ENCODE results near the gene MVK.

MVK gene

GRCh38 chr12:109547286-109547685 is 26.3 kb upstream of the MVK start:
- no peak for DNase-seq

GRCh38 chr12:109548258-109548657 is 25.3 kb upstream of the MVK start:
- no peak for DNase-seq

- DNase-seq = no peak
Observed at GRCh38 chr12:109549613-109550270, 23.9 kb upstream of the MVK start.

GRCh38 chr12:109550281-109550680 is 23.3 kb upstream of the MVK start:
- no peak for DNase-seq

- DNase-seq = no peak
Observed at GRCh38 chr12:109551108-109551507, 22.5 kb upstream of the MVK start.

- no peak for DNase-seq
Observed at GRCh38 chr12:109552971-109553370, 20.6 kb upstream of the MVK start.

- no peak for DNase-seq
Observed at GRCh38 chr12:109553483-109553882, 20.1 kb upstream of the MVK start.

- DNase-seq = no peak
Observed at GRCh38 chr12:109553906-109554500, 19.6 kb upstream of the MVK start.

- no peak for DNase-seq
Observed at GRCh38 chr12:109554761-109555160, 18.8 kb upstream of the MVK start.

GRCh38 chr12:109555431-109556315 is 17.9 kb upstream of the MVK start:
- DNase-seq = no peak

GRCh38 chr12:109557200-109557599 is 16.4 kb upstream of the MVK start:
- no peak for DNase-seq

- no peak for DNase-seq
Observed at GRCh38 chr12:109557805-109558204, 15.8 kb upstream of the MVK start.

GRCh38 chr12:109558374-109559199 is 15.0 kb upstream of the MVK start:
- DNase-seq = no peak

GRCh38 chr12:109559200-109559505 is 14.4 kb upstream of the MVK start:
- DNase-seq = no peak

GRCh38 chr12:109559601-109560000 is 14.0 kb upstream of the MVK start:
- DNase-seq = no peak

GRCh38 chr12:109560867-109561710 is 12.5 kb upstream of the MVK start:
- no peak for DNase-seq

GRCh38 chr12:109561711-109562030 is 11.9 kb upstream of the MVK start:
- no peak for DNase-seq

- no peak for DNase-seq
Observed at GRCh38 chr12:109562871-109563270, 10.7 kb upstream of the MVK start.

GRCh38 chr12:109563291-109564284 is 10.0 kb upstream of the MVK start:
- no peak for DNase-seq

GRCh38 chr12:109566424-109566823 is 7.2 kb upstream of the MVK start:
- DNase-seq = no peak

- no peak for DNase-seq
Observed at GRCh38 chr12:109567296-109567695, 6.3 kb upstream of the MVK start.
